Calu3 (cell line): ENCODE results near the gene JAG2. TPM values are rescaled to one million over a fixed set of nuclear protein-coding genes. Genes with fewer than 3 reads are reported as not detected.

Source experiments
- BruUV-seq: library from RNA; stranded (reverse); fragments of 400-500 nt; replicated peaks from 2 replicates; lab custom pipeline; 2021; lab: Mats Ljungman, UMichigan
- CTCF ChIA-PET: fragments of 300-600 bp; sonication (Branson Sonifier 250); formaldehyde crosslinking; loops from one replicate; lab custom pipeline; 2022; ENCODE audit warnings: antibody characterized with exemption; lab: Charles Lee
- DNase-seq: peaks from one replicate; pipeline ENCODE4 v3.0.0; 2022
- H3K27ac Mint-ChIP-seq: one replicate; pipeline ENCODE4 v1.8.0; 2022; ENCODE audit warnings: mixed read lengths; ENCODE audit not compliant: unreplicated experiment
- H3K27me3 Mint-ChIP-seq: one replicate; pipeline ENCODE4 v1.8.0; 2022; ENCODE audit warnings: mixed read lengths; ENCODE audit not compliant: unreplicated experiment
- H3K36me3 Mint-ChIP-seq: one replicate; pipeline ENCODE4 v1.8.0; 2022; ENCODE audit warnings: mild to moderate bottlenecking, moderate library complexity, mixed read lengths; ENCODE audit not compliant: insufficient read depth, unreplicated experiment
- H3K4me1 Mint-ChIP-seq: one replicate; pipeline ENCODE4 v1.8.0; 2022; ENCODE audit warnings: mild to moderate bottlenecking, low read depth, mixed read lengths; ENCODE audit not compliant: unreplicated experiment
- H3K4me3 Mint-ChIP-seq: one replicate; pipeline ENCODE4 v1.8.0; 2022; ENCODE audit warnings: mild to moderate bottlenecking, low read depth, moderate library complexity, mixed read lengths; ENCODE audit not compliant: unreplicated experiment
- H3K9me3 Mint-ChIP-seq: one replicate; pipeline ENCODE4 v1.8.0; 2022; ENCODE audit warnings: low read depth, mixed read lengths; ENCODE audit not compliant: unreplicated experiment
- CTCF ChIP-seq: fragments of 200-600 bp; IDR thresholded peaks from one replicate; pipeline ENCODE4 v1.8.0; 2022; ENCODE audit warnings: antibody characterized with exemption; ENCODE audit not compliant: unreplicated experiment
- intact Hi-C: fragments of 100-400 bp; cut with micrococcal nuclease; formaldehyde crosslinking; loops from one replicate; pipeline ENCODE4 v1.10.0; 2022; ENCODE audit not compliant: unreplicated experiment
- total RNA-seq: library from RNA; stranded (reverse); gene quantifications from 2 replicates; pipeline ENCODE4 v1.2.3, GENCODE V29; 2022

The JAG2 gene
- total RNA-seq, 1 experiment from 2014 or later = 13.8 TPM

GRCh38 chr14:105126126-105126980 is 42.2 kb downstream of the JAG2 start:
- Mint-ChIP-seq H3K4me1 (peaks cover 25% of the 10 kb centered on the region), H3K27me3 (peaks cover 64% of the 10 kb centered on the region), H3K9me3 (peaks cover 7% of the 10 kb centered on the region), H3K4me3 (no peak overlapping the region), H3K27ac (no peak overlapping the region), H3K36me3 (no peaks in the 10 kb centered on the region)
- no TSS peak for BruUV-seq
- intact Hi-C loops = no loop called here
- no peak for TF ChIP-seq CTCF
- CTCF ChIA-PET = interaction anchor here (0.7 kb wide), 1 partner anchor 110 kb away, joined by 7 read pairs; no protein-coding TSS in a partner anchor
- no peak for DNase-seq

- BruUV-seq = no TSS peak
- DNase-seq = no peak
- Mint-ChIP-seq H3K36me3 (no peaks in the 10 kb centered on the region), H3K9me3 (peaks cover 7% of the 10 kb centered on the region), H3K27ac (no peak overlapping the region), H3K4me1 (peaks cover 25% of the 10 kb centered on the region), H3K4me3 (no peak overlapping the region), H3K27me3 (peaks cover 65% of the 10 kb centered on the region)
- intact Hi-C loops = no loop called here
- CTCF ChIA-PET = interaction anchor here (1.2 kb wide), 1 partner anchor 177 kb away, joined by 3 read pairs; no protein-coding TSS in a partner anchor
- no peak for TF ChIP-seq CTCF
Observed at GRCh38 chr14:105124823-105125222, 43.8 kb downstream of the JAG2 start.

GRCh38 chr14:105123981-105124765 is 44.4 kb downstream of the JAG2 start:
- BruUV-seq = no TSS peak
- H3K27me3 Mint-ChIP-seq = peaks cover 65% of the 10 kb centered on the region
- H3K9me3 Mint-ChIP-seq = peaks cover 7% of the 10 kb centered on the region
- H3K27ac Mint-ChIP-seq = no peak overlapping the region
- no peak for DNase-seq
- H3K36me3 Mint-ChIP-seq = no peaks in the 10 kb centered on the region
- CTCF ChIA-PET = interaction anchor here (1.2 kb wide), 1 partner anchor 177 kb away, joined by 3 read pairs; no protein-coding TSS in a partner anchor
- intact Hi-C loops = no loop called here
- peaks cover 27% of the 10 kb centered on the region for H3K4me1 Mint-ChIP-seq
- no peak for TF ChIP-seq CTCF
- H3K4me3 Mint-ChIP-seq = no peak overlapping the region

DNA sequence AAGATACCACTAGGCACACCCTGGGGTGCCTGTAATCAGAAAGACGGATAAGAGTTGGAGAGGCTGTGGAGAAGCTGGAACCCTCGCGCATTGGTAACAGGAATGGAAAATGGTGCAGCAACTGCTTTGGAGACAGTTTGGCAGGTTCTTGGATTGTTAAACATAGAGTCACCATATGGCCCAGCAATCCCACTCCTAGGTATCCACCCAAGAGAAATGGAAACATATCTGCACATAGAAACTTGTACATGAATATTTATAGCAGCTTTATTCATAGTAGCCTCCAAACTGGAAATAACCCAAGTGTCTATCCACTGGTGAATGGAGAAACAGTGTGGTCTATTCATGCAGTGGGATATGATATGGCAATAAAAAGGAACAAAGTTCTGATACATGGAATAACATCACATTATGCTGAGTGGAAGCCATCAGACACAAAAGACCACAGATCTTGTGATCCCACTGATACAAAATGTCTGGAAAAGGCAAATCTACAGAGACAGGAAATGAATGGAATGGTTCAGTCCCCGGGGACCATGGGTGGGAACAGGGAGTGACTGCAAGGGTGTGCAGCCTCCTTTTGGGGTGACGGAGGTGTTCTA is 45.4 kb downstream of the JAG2 start:
- CTCF ChIA-PET = no interaction called here
- H3K27me3 Mint-ChIP-seq = peaks cover 65% of the 10 kb centered on the region
- no peaks in the 10 kb centered on the region for H3K36me3 Mint-ChIP-seq
- H3K9me3 Mint-ChIP-seq = peaks cover 7% of the 10 kb centered on the region
- H3K4me3 Mint-ChIP-seq = no peak overlapping the region
- TF ChIP-seq CTCF = no peak
- intact Hi-C loops = no loop called here
- BruUV-seq = no TSS peak
- DNase-seq = no peak
- H3K27ac Mint-ChIP-seq = no peak overlapping the region
- H3K4me1 Mint-ChIP-seq = peaks cover 36% of the 10 kb centered on the region
